ENCODE measurements around the gene METTL21C.

METTL21C gene

GRCh38 chr13:102657630-102658029 lies 37.2 kb downstream of the METTL21C start:
- no peak for DNase-seq

GRCh38 chr13:102654756-102655155 lies 40.1 kb downstream of the METTL21C start:
- DNase-seq = no peak

GRCh38 chr13:102651892-102652291 lies 43.0 kb downstream of the METTL21C start:
- no peak for DNase-seq

- no peak for DNase-seq
Measured at GRCh38 chr13:102651392-102651791, 43.5 kb downstream of the METTL21C start.

- no peak for DNase-seq
Measured at GRCh38 chr13:102650444-102650843, 44.4 kb downstream of the METTL21C start.

GRCh38 chr13:102648046-102648445 lies 46.8 kb downstream of the METTL21C start:
- no peak for DNase-seq

- DNase-seq = no peak
Measured at GRCh38 chr13:102645701-102646100, 49.1 kb downstream of the METTL21C start.

- DNase-seq = no peak
Measured at GRCh38 chr13:102643656-102644055, 51.2 kb downstream of the METTL21C start.

- no peak for DNase-seq
Measured at GRCh38 chr13:102642475-102642874, 52.4 kb downstream of the METTL21C start.

- DNase-seq = no peak
Measured at GRCh38 chr13:102642029-102642428, 52.8 kb downstream of the METTL21C start.

- DNase-seq = no peak
Measured at GRCh38 chr13:102638741-102639140, 56.1 kb downstream of the METTL21C start.
